OCI-LY7 (cell line): ENCODE results near the gene ARFIP2. TPM values are rescaled to one million over a fixed set of nuclear protein-coding genes. Genes with fewer than 3 reads are reported as not detected.

ENCODE experiments used
- BruUV-seq: library from RNA; stranded (reverse); fragments of 400-500 nt; replicated peaks from 2 replicates; lab custom pipeline; 2021; lab: Mats Ljungman, UMichigan
- CTCF ChIA-PET: fragments of 300-600 bp; sonication (Branson Sonifier 250); formaldehyde crosslinking; loops from one replicate; lab custom pipeline; 2022; ENCODE audit warnings: antibody characterized with exemption; ENCODE audit not compliant: unreplicated experiment; lab: Charles Lee
- POLR2A ChIA-PET: fragments of 300-600 bp; sonication (Branson Sonifier 250); formaldehyde crosslinking; loops from one replicate; lab custom pipeline; 2022; ENCODE audit warnings: antibody characterized with exemption; lab: Charles Lee
- DNase-seq: peaks from one replicate; pipeline ENCODE4 v3.0.0-alpha.2; 2015; ENCODE audit warnings: low spot score
- H2AFZ ChIP-seq: fragments of 200-600 bp; sonication (generic), shearing (Covaris generic); 2 replicates; pipeline ENCODE4 v1.6.1; 2014; ENCODE audit warnings: mild to moderate bottlenecking, antibody characterized with exemption, low read length, moderate library complexity
- H3K27ac ChIP-seq: fragments of 200-600 bp; sonication (generic); 2 replicates; pipeline ENCODE4 v1.5.1; 2014; ENCODE audit warnings: mixed run types, low read depth, mild to moderate bottlenecking, moderate library complexity, low read length, inconsistent platforms; ENCODE audit not compliant: poor library complexity, severe bottlenecking
- H3K36me3 ChIP-seq: fragments of 200-600 bp; sonication (generic); 2 replicates; pipeline ENCODE4 v1.6.1; 2014; ENCODE audit warnings: mild to moderate bottlenecking, antibody characterized with exemption, low read length, moderate library complexity, mixed read lengths; ENCODE audit not compliant: insufficient read depth
- H3K4me1 ChIP-seq: fragments of 200-600 bp; sonication (generic); 2 replicates; pipeline ENCODE4 v1.5.1; 2014; ENCODE audit warnings: mild to moderate bottlenecking, low read length; ENCODE audit not compliant: insufficient read depth, poor library complexity, severe bottlenecking
- H3K4me2 ChIP-seq: fragments of 200-600 bp; sonication (generic); 2 replicates; pipeline ENCODE4 v1.6.1; 2014; ENCODE audit warnings: mild to moderate bottlenecking, low read length
- H3K4me3 ChIP-seq: fragments of 200-600 bp; sonication (generic); 2 replicates; pipeline ENCODE4 v1.5.1; 2014; ENCODE audit warnings: mild to moderate bottlenecking, low read depth, low read length; ENCODE audit not compliant: poor library complexity, severe bottlenecking
- H3K79me2 ChIP-seq: fragments of 200-600 bp; sonication (generic); 2 replicates; pipeline ENCODE4 v1.6.1; 2016; ENCODE audit warnings: low read depth, mild to moderate bottlenecking, low read length, moderate library complexity, mixed read lengths; ENCODE audit not compliant: insufficient read depth
- H3K9me2 ChIP-seq: fragments of 200-600 bp; sonication (generic); 2 replicates; pipeline ENCODE4 v1.6.1; 2016; ENCODE audit warnings: mild to moderate bottlenecking, low read length, mixed read lengths; ENCODE audit not compliant: insufficient read depth
- H3K9me3 ChIP-seq: fragments of 200-600 bp; sonication (generic); 2 replicates; pipeline ENCODE4 v1.6.1; 2014; ENCODE audit warnings: mild to moderate bottlenecking, mixed run types, low read length, mixed read lengths
- H4K20me1 ChIP-seq: fragments of 200-600 bp; sonication (generic); 2 replicates; pipeline ENCODE4 v1.6.1; 2014; ENCODE audit warnings: mild to moderate bottlenecking, antibody characterized with exemption, low read length, moderate library complexity, mixed read lengths; ENCODE audit not compliant: insufficient read depth
- EZH2phosphoT487 ChIP-seq: fragments of 200-600 bp; sonication (generic); IDR thresholded peaks from 2 replicates; pipeline ENCODE4 v1.6.1; 2018; ENCODE audit warnings: low read depth, borderline replicate concordance, mild to moderate bottlenecking, mixed run types, antibody characterized with exemption, low read length, moderate library complexity, mixed read lengths
- intact Hi-C: fragments of 100-400 bp; cut with micrococcal nuclease; formaldehyde crosslinking; loops from one replicate; pipeline ENCODE4 v1.10.0; 2022; ENCODE audit not compliant: unreplicated experiment
- total RNA-seq, 2 experiments: library from RNA; depleted of rRNA in 1 of 2; stranded (reverse); fragments of >200 nt in 1 of 2; shearing (Covaris generic) in 1 of 2; gene quantifications; 2 replicates each; pipeline ENCODE4 v1.2.3, GENCODE V29; 2014 to 2022
- TF ChIP-seq, protein P1 (sequence below): fragments of 200-600 bp; sonication (generic); conservative IDR thresholded peaks from 2 replicates; pipeline ENCODE4 v1.5.1; 2014; ENCODE audit warnings: mild to moderate bottlenecking, antibody characterized with exemption, low read length, moderate library complexity, mixed read lengths

Gene ARFIP2
- total RNA-seq, 2 experiments from 2014 or later: 40.7 to 49.0 TPM

DNA sequence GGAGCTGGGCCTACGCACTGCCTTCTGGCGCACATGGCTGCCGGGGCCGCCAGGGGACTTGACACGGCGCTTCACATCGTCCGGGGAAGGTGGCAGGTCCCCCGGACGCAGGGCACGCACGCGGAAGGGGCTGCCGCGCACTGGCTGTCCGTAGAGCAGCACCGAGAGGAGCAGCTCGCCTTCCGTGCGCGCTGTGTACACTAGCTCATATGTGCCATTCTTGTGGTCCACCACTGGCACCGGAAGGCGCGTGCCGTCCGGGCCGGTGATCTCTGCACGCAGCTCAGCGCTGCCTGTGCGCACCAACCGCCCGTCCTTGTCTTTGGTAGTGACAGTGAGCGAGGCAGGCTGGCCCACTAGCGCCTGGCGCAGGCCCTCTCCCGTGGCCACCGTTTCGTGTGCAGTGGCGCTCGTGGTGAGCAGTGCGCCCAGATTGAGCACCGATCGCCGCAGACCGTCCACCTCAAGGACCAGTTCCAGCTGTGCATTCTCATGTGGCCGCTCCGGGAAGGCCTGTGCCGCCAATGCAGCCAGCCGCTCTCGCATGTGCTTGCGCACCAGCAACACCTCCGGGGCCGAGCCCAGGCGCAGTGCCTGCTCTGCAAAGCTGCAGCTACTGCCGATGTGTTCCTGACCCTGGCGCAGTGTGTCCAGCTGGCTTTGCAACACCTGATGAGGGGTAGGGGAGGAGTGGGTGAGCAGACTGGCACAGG is 24.6 kb downstream of the ARFIP2 start:
- Histone ChIP-seq H3K79me2 (no peaks in the 10 kb centered on the region), H3K4me3 (no peak overlapping the region), H3K4me1 (peaks cover 30% of the 10 kb centered on the region), H3K9me3 (no peaks in the 10 kb centered on the region), H3K27ac (no peak overlapping the region), H3K36me3 (no peaks in the 10 kb centered on the region; the same call in 1 of the 2 replicates), H3K4me2 (no peak overlapping the region), H3K9me2 (no peaks in the 10 kb centered on the region), H2AFZ (no peak overlapping the region), H4K20me1 (no peaks in the 10 kb centered on the region)
- no peak for DNase-seq
- TF ChIP-seq, protein P1, sequence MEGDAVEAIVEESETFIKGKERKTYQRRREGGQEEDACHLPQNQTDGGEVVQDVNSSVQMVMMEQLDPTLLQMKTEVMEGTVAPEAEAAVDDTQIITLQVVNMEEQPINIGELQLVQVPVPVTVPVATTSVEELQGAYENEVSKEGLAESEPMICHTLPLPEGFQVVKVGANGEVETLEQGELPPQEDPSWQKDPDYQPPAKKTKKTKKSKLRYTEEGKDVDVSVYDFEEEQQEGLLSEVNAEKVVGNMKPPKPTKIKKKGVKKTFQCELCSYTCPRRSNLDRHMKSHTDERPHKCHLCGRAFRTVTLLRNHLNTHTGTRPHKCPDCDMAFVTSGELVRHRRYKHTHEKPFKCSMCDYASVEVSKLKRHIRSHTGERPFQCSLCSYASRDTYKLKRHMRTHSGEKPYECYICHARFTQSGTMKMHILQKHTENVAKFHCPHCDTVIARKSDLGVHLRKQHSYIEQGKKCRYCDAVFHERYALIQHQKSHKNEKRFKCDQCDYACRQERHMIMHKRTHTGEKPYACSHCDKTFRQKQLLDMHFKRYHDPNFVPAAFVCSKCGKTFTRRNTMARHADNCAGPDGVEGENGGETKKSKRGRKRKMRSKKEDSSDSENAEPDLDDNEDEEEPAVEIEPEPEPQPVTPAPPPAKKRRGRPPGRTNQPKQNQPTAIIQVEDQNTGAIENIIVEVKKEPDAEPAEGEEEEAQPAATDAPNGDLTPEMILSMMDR: no peak
- no peak for TF ChIP-seq EZH2phosphoT487
- BruUV-seq: no TSS peak
- POLR2A ChIA-PET: interaction anchor here (0.8 to 1.4 kb wide), 4 partner anchors 13 to 31 kb away, joined by 3 to 5 read pairs (median 3); partner anchors contain the start of genes ARFIP2 and TIMM10B
- CTCF ChIA-PET: interaction anchor here (0.5 to 1.0 kb wide), 3 partner anchors 13 to 67 kb away, joined by 3 read pairs; no protein-coding TSS in a partner anchor
- intact Hi-C loops: no loop called here

DNA sequence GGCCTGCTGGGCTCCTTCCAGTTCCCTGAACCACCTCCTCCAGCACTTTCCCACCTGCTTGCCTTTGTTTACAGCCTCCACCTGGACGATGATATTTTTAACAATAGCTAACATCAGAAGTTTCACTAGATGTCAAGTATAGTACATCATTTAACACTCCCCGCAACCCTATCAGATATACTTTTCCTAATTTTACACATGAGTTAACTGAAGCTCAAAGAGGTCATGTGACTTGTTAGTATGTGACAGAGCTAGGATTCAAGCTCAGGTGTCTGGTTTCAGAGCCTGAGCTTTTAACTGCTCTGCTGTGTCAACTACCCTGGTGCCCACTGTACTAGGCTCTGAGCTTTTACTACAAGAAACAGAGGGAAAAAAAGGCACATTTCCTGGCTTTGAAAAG is 26.1 kb downstream of the ARFIP2 start:
- H3K4me1 ChIP-seq: peaks cover 30% of the 10 kb centered on the region
- no peaks in the 10 kb centered on the region for H3K9me2 ChIP-seq
- POLR2A ChIA-PET: interaction anchor here (0.5 to 2.6 kb wide), 13 partner anchors 9 to 326 kb away, joined by 3 to 11 read pairs (median 3); partner anchors contain the start of genes ARFIP2, SMPD1 and TIMM10B
- BruUV-seq: no TSS peak
- H4K20me1 ChIP-seq: no peaks in the 10 kb centered on the region
- H3K4me3 ChIP-seq: no peak overlapping the region
- peak overlapping the region; percentile 44 for H3K27ac ChIP-seq
- DNase-seq: peak; percentile 45
- H3K9me3 ChIP-seq: no peaks in the 10 kb centered on the region
- no peaks in the 10 kb centered on the region for H3K79me2 ChIP-seq
- TF ChIP-seq, protein P1: no peak
- TF ChIP-seq EZH2phosphoT487: no peak
- intact Hi-C loops: no loop called here
- CTCF ChIA-PET: interaction anchor here (0.8 to 1.1 kb wide), 4 partner anchors 9 to 92 kb away, joined by 3 to 9 read pairs (median 4); no protein-coding TSS in a partner anchor
- peak overlapping the region; percentile 40 for H3K4me2 ChIP-seq
- H2AFZ ChIP-seq: no peak overlapping the region
- H3K36me3 ChIP-seq: peaks cover 13% of the 10 kb centered on the region

DNA sequence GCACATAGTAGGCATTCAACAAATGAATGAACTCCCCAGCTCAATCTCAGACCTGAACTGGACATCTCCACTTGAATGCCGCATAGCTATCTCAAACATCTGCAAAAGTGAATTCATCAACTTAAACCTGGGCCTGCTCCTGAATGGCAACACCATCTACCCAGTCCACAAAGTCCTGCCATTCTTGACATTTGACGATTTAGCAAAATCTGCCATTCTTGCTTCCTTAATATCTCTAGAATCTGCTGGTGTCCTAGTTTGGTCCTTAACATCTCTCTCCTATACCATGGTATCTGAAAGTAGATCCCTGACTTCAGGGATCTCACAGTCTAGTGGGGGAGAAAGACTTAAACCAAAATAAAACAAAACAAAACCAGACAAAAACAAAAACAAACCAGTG is 28.0 kb downstream of the ARFIP2 start:
- no peaks in the 10 kb centered on the region for H3K9me3 ChIP-seq
- DNase-seq: no peak
- no peaks in the 10 kb centered on the region for H3K9me2 ChIP-seq
- H3K27ac ChIP-seq: no peak overlapping the region
- ChIA-PET POLR2A (interaction anchor here (0.5 to 1.2 kb wide), 4 partner anchors 36 to 515 kb away, joined by 3 to 6 read pairs (median 4); partner anchors contain the start of gene SMPD1), CTCF (interaction anchor here (2.1 kb wide), 1 partner anchor 74 kb away, joined by 7 read pairs; no protein-coding TSS in a partner anchor)
- no peak overlapping the region for H2AFZ ChIP-seq
- H3K4me3 ChIP-seq: no peak overlapping the region
- H3K36me3 ChIP-seq: peaks cover 19% of the 10 kb centered on the region
- H3K4me1 ChIP-seq: peaks cover 30% of the 10 kb centered on the region
- intact Hi-C loops: no loop called here
- BruUV-seq: no TSS peak
- no peaks in the 10 kb centered on the region for H4K20me1 ChIP-seq
- H3K4me2 ChIP-seq: 0 out of 2 replicates have a peak overlapping the region, but pooled peaks have one; percentile 21
- H3K79me2 ChIP-seq: no peaks in the 10 kb centered on the region
- TF ChIP-seq EZH2phosphoT487: no peak
- TF ChIP-seq, protein P1: no peak
